HFF-Myc (cell line): ENCODE results near the gene SLC16A7.
A peak's percentile ranks its signal among the peaks of the same experiment; 100 is the strongest.

Experiments
- DNase-seq: peaks from one replicate; pipeline ENCODE4 v3.0.0-alpha.2; 2011; ENCODE audit warnings: low read depth; ENCODE audit errors: extremely low read depth
- H3K4me3 ChIP-seq: replicated peaks from 2 replicates; pipeline ENCODE4 v1.5.1; 2011; ENCODE audit warnings: low read depth, mild to moderate bottlenecking, control low read depth, low read length
- CTCF ChIP-seq: IDR thresholded peaks from 2 replicates; pipeline ENCODE4 v1.5.1; 2012; ENCODE audit warnings: mild to moderate bottlenecking, low read depth, low read length, control low read depth; ENCODE audit errors: missing control alignments

Gene SLC16A7

GRCh38 chr12:59624732-59625460, 29.1 kb downstream of the SLC16A7 start:
- TF ChIP-seq CTCF: no peak
- H3K4me3 ChIP-seq: no peak overlapping the region
- DNase-seq: no peak

DNA sequence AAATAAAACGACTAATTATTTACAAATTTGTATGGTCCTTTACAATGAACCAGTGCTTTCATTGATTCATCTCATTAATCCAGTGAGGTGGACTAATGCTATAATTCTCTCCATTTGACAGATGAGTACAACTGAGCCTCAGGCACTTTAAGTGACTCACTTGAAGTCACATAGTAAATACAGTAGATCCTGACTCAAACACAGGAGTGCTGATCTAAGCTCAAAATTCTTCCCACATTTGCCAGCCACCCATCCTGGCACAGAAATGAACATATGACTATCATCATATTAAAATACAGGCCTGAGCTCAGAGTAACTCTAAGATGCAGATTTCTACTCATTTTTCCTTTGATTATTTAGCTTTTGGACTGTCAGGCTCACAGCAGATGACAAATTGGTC, 30.6 kb downstream of the SLC16A7 start:
- H3K4me3 ChIP-seq: no peak overlapping the region
- peak; percentile 16 for DNase-seq
- TF ChIP-seq CTCF: no peak

- TF ChIP-seq CTCF: no peak
- no peak for DNase-seq
- H3K4me3 ChIP-seq: no peak overlapping the region
These were observed 31.8 kb downstream of the SLC16A7 start for GRCh38 chr12:59627582-59627981.

- no peak for DNase-seq
- H3K4me3 ChIP-seq: no peak overlapping the region
- no peak for TF ChIP-seq CTCF
These were observed 34.1 kb downstream of the SLC16A7 start for GRCh38 chr12:59629890-59630289.

GRCh38 chr12:59632408-59632807, 36.6 kb downstream of the SLC16A7 start:
- no peak for DNase-seq
- no peak for TF ChIP-seq CTCF
- no peak overlapping the region for H3K4me3 ChIP-seq

GRCh38 chr12:59634254-59634653, 38.4 kb downstream of the SLC16A7 start:
- no peak overlapping the region for H3K4me3 ChIP-seq
- DNase-seq: no peak
- no peak for TF ChIP-seq CTCF
